Measurements from ENCODE around the gene DPP10. TPM values are rescaled to one million over a fixed set of nuclear protein-coding genes. Genes with fewer than 3 reads are reported as not detected.

Gene DPP10
- total RNA-seq, 2 donors from 2014 or later, result not detected

DNA sequence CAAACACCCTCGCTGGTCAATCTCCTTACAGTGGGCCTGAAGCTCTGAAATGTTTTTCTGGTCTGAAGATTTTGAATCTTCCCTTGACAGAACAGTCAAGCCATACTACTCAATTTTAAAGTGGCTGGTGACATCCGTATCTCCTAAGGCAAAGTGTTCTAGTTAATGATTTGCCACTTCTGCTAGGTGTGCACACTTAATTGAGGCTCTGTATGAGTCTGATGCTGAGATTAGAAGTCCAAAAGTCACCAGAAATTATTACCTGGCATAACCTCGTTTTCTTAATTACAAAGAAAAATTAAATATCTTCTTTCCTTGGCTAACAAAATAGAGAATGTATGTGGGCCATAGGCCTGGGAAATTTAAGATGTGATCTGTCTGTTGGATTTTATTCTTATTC lies 104.1 kb downstream of the DPP10 start:
- DNase-seq (ENCODE audit: low spot score) (no peak), ATAC-seq (ENCODE audit: insufficient number of reproducible peaks, low FRiP score, low read depth) (no peak)
- Histone ChIP-seq H3K4me1 (ENCODE audit: control insufficient read depth in 1 of 2, low read depth in 2 of 2) (peaks cover 0 to 21% of the 10 kb centered on the region in 2 donors), H3K36me3 (no peaks in the 10 kb centered on the region), H3K9me3 (no peaks in the 10 kb centered on the region), H3K4me3 (no peak overlapping the region), H3K27me3 (replicated peaks; ENCODE audit: insufficient read depth) (no peaks in the 10 kb centered on the region), H3K27ac (no peak overlapping the region)
- TF ChIP-seq, protein P1, sequence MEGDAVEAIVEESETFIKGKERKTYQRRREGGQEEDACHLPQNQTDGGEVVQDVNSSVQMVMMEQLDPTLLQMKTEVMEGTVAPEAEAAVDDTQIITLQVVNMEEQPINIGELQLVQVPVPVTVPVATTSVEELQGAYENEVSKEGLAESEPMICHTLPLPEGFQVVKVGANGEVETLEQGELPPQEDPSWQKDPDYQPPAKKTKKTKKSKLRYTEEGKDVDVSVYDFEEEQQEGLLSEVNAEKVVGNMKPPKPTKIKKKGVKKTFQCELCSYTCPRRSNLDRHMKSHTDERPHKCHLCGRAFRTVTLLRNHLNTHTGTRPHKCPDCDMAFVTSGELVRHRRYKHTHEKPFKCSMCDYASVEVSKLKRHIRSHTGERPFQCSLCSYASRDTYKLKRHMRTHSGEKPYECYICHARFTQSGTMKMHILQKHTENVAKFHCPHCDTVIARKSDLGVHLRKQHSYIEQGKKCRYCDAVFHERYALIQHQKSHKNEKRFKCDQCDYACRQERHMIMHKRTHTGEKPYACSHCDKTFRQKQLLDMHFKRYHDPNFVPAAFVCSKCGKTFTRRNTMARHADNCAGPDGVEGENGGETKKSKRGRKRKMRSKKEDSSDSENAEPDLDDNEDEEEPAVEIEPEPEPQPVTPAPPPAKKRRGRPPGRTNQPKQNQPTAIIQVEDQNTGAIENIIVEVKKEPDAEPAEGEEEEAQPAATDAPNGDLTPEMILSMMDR (IDR thresholded peaks at IDR 0.05), result no peak

DNA sequence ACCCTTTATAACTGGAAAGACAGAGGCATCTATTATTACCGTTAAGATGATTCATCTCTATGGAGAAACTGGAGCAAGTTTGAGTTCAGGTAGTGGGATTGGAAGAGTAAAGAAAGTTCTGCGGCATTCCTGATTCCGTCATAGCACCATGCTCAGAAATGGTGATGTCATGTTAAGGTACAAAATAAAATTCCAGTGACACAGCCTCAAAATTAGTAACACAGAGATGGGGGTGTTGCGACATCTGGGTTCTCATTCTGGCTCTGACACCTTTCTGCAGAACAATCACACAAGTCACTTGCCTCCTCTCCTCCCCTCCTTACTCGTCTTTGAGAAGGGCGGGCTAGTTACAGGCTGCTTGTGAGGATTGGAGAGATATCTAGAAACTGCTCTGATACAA lies 105.7 kb downstream of the DPP10 start:
- TF ChIP-seq, protein P1 (IDR thresholded peaks at IDR 0.05), result no peak
- Histone ChIP-seq H3K36me3 (no peaks in the 10 kb centered on the region), H3K9me3 (no peaks in the 10 kb centered on the region), H3K27ac (no peak overlapping the region), H3K4me1 (ENCODE audit: control insufficient read depth in 1 of 2, low read depth in 2 of 2) (peaks cover 0 to 10% of the 10 kb centered on the region in 2 donors), H3K4me3 (no peak overlapping the region), H3K27me3 (replicated peaks; ENCODE audit: insufficient read depth) (no peaks in the 10 kb centered on the region)
- DNase-seq (ENCODE audit: low spot score) (no peak), ATAC-seq (ENCODE audit: insufficient number of reproducible peaks, low FRiP score, low read depth) (no peak)

DNA sequence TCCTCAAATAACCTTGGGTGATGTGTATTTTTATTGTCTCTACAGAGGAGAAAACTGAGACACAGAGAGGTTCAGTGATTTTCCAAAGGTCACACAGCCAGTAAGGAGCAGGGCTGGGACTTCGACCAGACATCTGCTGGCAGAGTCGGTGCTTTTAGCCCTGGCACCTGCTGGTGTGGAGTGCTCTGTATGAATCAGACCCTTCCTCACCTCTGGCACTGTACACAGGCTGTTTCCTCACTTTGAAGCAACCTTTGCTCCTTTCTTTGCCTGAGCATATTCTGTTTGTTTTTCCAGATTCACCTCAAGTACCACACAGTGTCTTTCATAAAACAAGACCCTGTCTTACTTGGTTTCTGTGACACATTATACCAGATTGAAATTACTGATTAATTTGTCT lies 107.9 kb downstream of the DPP10 start:
- Histone ChIP-seq H3K9me3 (no peaks in the 10 kb centered on the region), H3K36me3 (no peaks in the 10 kb centered on the region), H3K27ac (no peak overlapping the region), H3K27me3 (replicated peaks; ENCODE audit: insufficient read depth) (no peaks in the 10 kb centered on the region), H3K4me1 (ENCODE audit: control insufficient read depth in 1 of 2, low read depth in 2 of 2) (no peaks in the 10 kb centered on the region), H3K4me3 (no peak overlapping the region)
- no peak for DNase-seq (ENCODE audit: low spot score)
- TF ChIP-seq, protein P1 (IDR thresholded peaks at IDR 0.05), result no peak
- no peak for ATAC-seq (ENCODE audit: insufficient number of reproducible peaks, low FRiP score, low read depth)

DNA sequence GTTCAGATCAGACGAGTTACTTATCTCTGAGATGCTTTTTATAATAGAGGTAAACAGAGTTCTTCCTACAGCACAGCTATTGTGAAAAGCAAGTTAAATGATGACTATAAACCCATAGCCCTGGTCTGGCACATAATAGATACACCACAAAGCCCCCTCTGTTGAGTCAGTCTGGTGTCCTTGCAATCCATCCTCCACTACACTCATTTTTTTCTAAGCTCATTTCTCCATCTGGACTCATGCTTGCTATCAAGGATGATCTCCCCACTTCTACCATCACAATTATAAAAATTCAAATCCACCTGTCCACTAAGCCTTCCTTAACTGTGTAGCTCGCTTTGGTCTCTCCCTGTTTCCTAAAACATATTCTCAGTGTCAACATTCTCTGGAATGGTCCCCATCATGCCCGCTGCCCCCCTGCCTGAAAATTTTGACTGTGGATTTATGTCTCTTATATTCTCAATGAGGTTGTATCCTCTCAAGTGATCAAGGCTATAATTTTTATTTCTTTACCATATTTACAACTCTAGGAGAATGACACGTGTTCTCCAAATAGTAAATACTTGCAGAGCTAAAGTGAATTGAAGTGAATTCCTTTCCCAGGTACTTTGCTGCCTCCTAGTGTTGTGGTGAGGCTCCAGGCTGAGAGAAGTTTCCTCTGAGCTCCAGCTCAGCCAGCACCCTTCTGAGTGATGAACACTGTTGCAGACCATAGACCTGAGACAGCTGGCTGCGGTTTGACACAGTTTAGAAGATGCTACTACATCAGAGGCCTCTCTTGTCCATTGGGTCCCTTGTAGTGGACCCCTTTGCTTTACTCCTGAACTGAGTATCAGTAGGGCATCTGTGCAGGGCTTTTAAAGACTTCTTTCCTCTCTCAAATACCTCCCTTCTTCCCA lies 108.7 kb downstream of the DPP10 start:
- TF ChIP-seq, protein P1 (IDR thresholded peaks at IDR 0.05), result peak; percentile 66
- peak; percentile 75 for ATAC-seq (ENCODE audit: insufficient number of reproducible peaks, low FRiP score, low read depth)
- Histone ChIP-seq H3K4me1 (ENCODE audit: control insufficient read depth in 1 of 2, low read depth in 2 of 2) (no peaks in the 10 kb centered on the region), H3K4me3 (no peak overlapping the region), H3K27me3 (replicated peaks; ENCODE audit: insufficient read depth) (no peaks in the 10 kb centered on the region), H3K36me3 (no peaks in the 10 kb centered on the region), H3K9me3 (no peaks in the 10 kb centered on the region), H3K27ac (no peak overlapping the region)
- DNase-seq (ENCODE audit: low spot score), result no peak

DNA sequence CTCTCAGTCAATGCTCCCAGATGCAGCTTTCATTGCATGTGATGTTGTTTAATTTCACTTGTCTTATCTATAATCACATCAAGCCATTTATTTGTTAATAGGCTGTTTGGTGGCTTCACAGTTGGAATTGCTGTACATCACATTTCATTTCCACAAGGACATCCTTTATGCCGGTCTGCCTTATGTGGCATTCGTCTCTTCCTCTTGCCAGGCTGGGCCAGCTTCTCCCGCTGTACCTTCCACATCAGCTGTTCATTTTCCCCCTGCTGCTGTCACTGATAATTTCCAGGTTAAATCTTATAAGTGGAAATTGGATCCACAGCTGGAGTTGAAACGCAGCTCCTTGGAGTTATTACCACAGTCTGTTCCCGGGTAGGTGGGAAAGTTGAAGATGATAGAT lies 110.6 kb downstream of the DPP10 start:
- TF ChIP-seq, protein P1 (IDR thresholded peaks at IDR 0.05), result no peak
- Histone ChIP-seq H3K4me1 (ENCODE audit: control insufficient read depth in 1 of 2, low read depth in 2 of 2) (no peaks in the 10 kb centered on the region), H3K36me3 (no peaks in the 10 kb centered on the region), H3K27me3 (replicated peaks; ENCODE audit: insufficient read depth) (no peaks in the 10 kb centered on the region), H3K9me3 (no peaks in the 10 kb centered on the region), H3K27ac (no peak overlapping the region), H3K4me3 (no peak overlapping the region)
- DNase-seq (ENCODE audit: low spot score) (no peak), ATAC-seq (ENCODE audit: insufficient number of reproducible peaks, low FRiP score, low read depth) (no peak)
